Sigmoid colon (tissue), 4 donors: ENCODE data around the gene TBC1D10A.

ENCODE experiments used
- CTCF ChIP-seq, 4 experiments: fragments of 450-650 bp in 3 of 4; fragments of 200-600 bp in 1 of 4; IDR thresholded peaks; one replicate each; pipeline ENCODE4 v1.5.1; 2016 to 2019; ENCODE audit warnings: antibody characterized with exemption in 4 of 4, mild to moderate bottlenecking in 3 of 4, moderate library complexity in 2 of 4
- POLR2A ChIP-seq, 2 donors: fragments of 450-650 bp; IDR thresholded peaks; one replicate each; pipeline ENCODE4 v1.6.1; 2016; ENCODE audit warnings: antibody characterized with exemption in 2 of 2, mild to moderate bottlenecking in 2 of 2, moderate library complexity in 2 of 2
- POLR2AphosphoS5 ChIP-seq, 4 donors: sonication (generic); formaldehyde crosslinking; IDR thresholded peaks; one replicate each; pipeline ENCODE4 v1.6.1; 2017; ENCODE audit warnings: antibody characterized with exemption in 4 of 4

DNA sequence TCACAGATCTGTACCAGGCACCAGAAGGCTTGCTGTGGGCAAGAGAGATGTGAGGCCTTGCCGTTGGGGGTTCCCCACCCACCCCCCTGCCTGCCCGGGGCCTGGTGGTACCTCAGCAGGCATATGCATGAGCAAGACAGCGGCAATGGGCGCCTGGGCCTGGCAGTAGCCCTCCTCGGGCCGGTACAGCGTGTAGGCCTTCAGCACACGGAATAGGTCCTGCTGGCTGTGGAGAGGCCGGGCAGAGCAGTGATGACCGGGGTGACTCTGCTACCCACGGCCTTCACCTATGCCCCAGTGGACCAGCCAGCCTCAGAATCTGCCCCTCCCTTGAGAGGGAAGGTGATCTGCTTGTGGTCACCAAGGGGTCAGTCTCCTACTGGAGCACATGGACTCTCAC, 31.9 kb downstream of the TBC1D10A start:
- TF ChIP-seq CTCF (IDR thresholded peaks at IDR 0.05) (no peak), POLR2AphosphoS5 (IDR thresholded peaks at IDR 0.05) (no peak), POLR2A (IDR thresholded peaks at IDR 0.05) (no peak)
